ENCODE measurements around the gene APPL2. TPM values are rescaled to one million over a fixed set of nuclear protein-coding genes. Genes with fewer than 3 reads are reported as not detected.

Gene APPL2
- total and polyA plus RNA-seq, 4 experiments from 2014 or later, result 8.8 to 61.0 (median 35.6) TPM

GRCh38 chr12:105275997-105276733 lies 40.2 kb upstream of the APPL2 start:
- no peak for DNase-seq
- Mint-ChIP-seq H3K27ac (peak overlapping the region in 1 of 7 donors; percentile 53), H3K9me3 (no peaks in the 10 kb centered on the region), H3K4me1 (peaks cover 0 to 2% (median 0%) of the 10 kb centered on the region in 4 donors), H3K27me3 (peaks cover 0 to 3% of the 10 kb centered on the region in 2 donors), H3K36me3 (no peaks in the 10 kb centered on the region), H3K4me3 (no peak overlapping the region)
- intact Hi-C loops (cut with micrococcal nuclease), result no loop called here
- no peak overlapping the region for H3K27ac ChIP-seq (ENCODE audit: low read depth, low read length)
- ChIA-PET POLR2A (ENCODE audit: partially characterized antibody) (no interaction called here), CTCF (ENCODE audit: partially characterized antibody) (interaction anchor here (0.7 kb wide), 1 partner anchor 102 kb away, joined by 3 read pairs; no protein-coding TSS in a partner anchor)
- no peaks in the 10 kb centered on the region for H3K4me1 ChIP-seq (ENCODE audit: insufficient read depth, low read length)
- no peak overlapping the region for H3K4me3 ChIP-seq (ENCODE audit: low read length in 2 of 2)
- H3K36me3 ChIP-seq (ENCODE audit: insufficient read depth, low read length), result no peaks in the 10 kb centered on the region
- no peaks in the 10 kb centered on the region for H3K9me3 ChIP-seq (ENCODE audit: control insufficient read depth in 1 of 2, low read length in 2 of 2)
- H3K27me3 ChIP-seq (ENCODE audit: insufficient read depth, low read length), result no peaks in the 10 kb centered on the region

GRCh38 chr12:105274571-105274970 lies 38.6 kb upstream of the APPL2 start:
- Histone ChIP-seq H3K4me1 (ENCODE audit: insufficient read depth, low read length) (no peaks in the 10 kb centered on the region), H3K36me3 (ENCODE audit: insufficient read depth, low read length) (no peaks in the 10 kb centered on the region), H3K4me3 (ENCODE audit: low read length in 2 of 2) (no peak overlapping the region), H3K9me3 (ENCODE audit: control insufficient read depth in 1 of 2, low read length in 2 of 2) (no peaks in the 10 kb centered on the region), H3K27ac (ENCODE audit: low read depth, low read length) (no peak overlapping the region), H3K27me3 (ENCODE audit: insufficient read depth, low read length) (no peaks in the 10 kb centered on the region)
- intact Hi-C loops (cut with micrococcal nuclease), result no loop called here
- H3K27me3 Mint-ChIP-seq, result peaks cover 0 to 3% of the 10 kb centered on the region in 2 donors
- H3K9me3 Mint-ChIP-seq, result no peaks in the 10 kb centered on the region
- H3K27ac Mint-ChIP-seq, result no peak overlapping the region
- ChIA-PET CTCF (ENCODE audit: partially characterized antibody) (no interaction called here), POLR2A (ENCODE audit: partially characterized antibody) (no interaction called here)
- H3K36me3 Mint-ChIP-seq, result no peaks in the 10 kb centered on the region
- no peak for DNase-seq
- H3K4me3 Mint-ChIP-seq, result no peak overlapping the region
- peaks cover 0 to under 1% (median 0%) of the 10 kb centered on the region in 4 donors for H3K4me1 Mint-ChIP-seq

- no peaks in the 10 kb centered on the region for H3K27me3 ChIP-seq (ENCODE audit: insufficient read depth, low read length)
- no peaks in the 10 kb centered on the region for H3K4me1 ChIP-seq (ENCODE audit: insufficient read depth, low read length)
- Mint-ChIP-seq H3K4me1 (no peaks in the 10 kb centered on the region), H3K36me3 (no peaks in the 10 kb centered on the region), H3K27me3 (peaks cover 0 to 3% of the 10 kb centered on the region in 2 donors), H3K4me3 (no peak overlapping the region), H3K27ac (no peak overlapping the region), H3K9me3 (no peaks in the 10 kb centered on the region)
- H3K9me3 ChIP-seq (ENCODE audit: control insufficient read depth in 1 of 2, low read length in 2 of 2), result no peaks in the 10 kb centered on the region
- no peaks in the 10 kb centered on the region for H3K36me3 ChIP-seq (ENCODE audit: insufficient read depth, low read length)
- H3K27ac ChIP-seq (ENCODE audit: low read depth, low read length), result no peak overlapping the region
- ChIA-PET POLR2A (ENCODE audit: partially characterized antibody) (interaction anchor here (0.9 kb wide), 1 partner anchor 37 kb away, joined by 3 read pairs; no protein-coding TSS in a partner anchor), CTCF (ENCODE audit: partially characterized antibody) (interaction anchor here (0.7 to 1.3 kb wide), 3 partner anchors 105 to 110 kb away, joined by 3 to 4 read pairs (median 3); no protein-coding TSS in a partner anchor)
- no peak overlapping the region for H3K4me3 ChIP-seq (ENCODE audit: low read length in 2 of 2)
- DNase-seq, result no peak
- intact Hi-C loops (cut with micrococcal nuclease), result no loop called here
Measured at GRCh38 chr12:105273601-105274000, 37.6 kb upstream of the APPL2 start.

- H3K27me3 Mint-ChIP-seq, result peaks cover 0 to 3% of the 10 kb centered on the region in 2 donors
- H3K4me3 ChIP-seq (ENCODE audit: low read length in 2 of 2), result no peak overlapping the region
- CTCF ChIA-PET (ENCODE audit: partially characterized antibody), result interaction anchor here (0.8 to 1.3 kb wide), 3 partner anchors 106 to 112 kb away, joined by 3 to 4 read pairs (median 3); no protein-coding TSS in a partner anchor
- H3K27ac ChIP-seq (ENCODE audit: low read depth, low read length), result no peak overlapping the region
- H3K4me1 Mint-ChIP-seq, result no peaks in the 10 kb centered on the region
- no peaks in the 10 kb centered on the region for H3K36me3 ChIP-seq (ENCODE audit: insufficient read depth, low read length)
- H3K36me3 Mint-ChIP-seq, result no peaks in the 10 kb centered on the region
- H3K9me3 ChIP-seq (ENCODE audit: control insufficient read depth in 1 of 2, low read length in 2 of 2), result no peaks in the 10 kb centered on the region
- intact Hi-C loops (cut with micrococcal nuclease), result no loop called here
- no peak overlapping the region for H3K27ac Mint-ChIP-seq
- H3K9me3 Mint-ChIP-seq, result no peaks in the 10 kb centered on the region
- no peak overlapping the region for H3K4me3 Mint-ChIP-seq
- H3K27me3 ChIP-seq (ENCODE audit: insufficient read depth, low read length), result no peaks in the 10 kb centered on the region
- POLR2A ChIA-PET (ENCODE audit: partially characterized antibody), result interaction anchor here (0.9 kb wide), 1 partner anchor 36 kb away, joined by 3 read pairs; no protein-coding TSS in a partner anchor
- no peak for DNase-seq
- no peaks in the 10 kb centered on the region for H3K4me1 ChIP-seq (ENCODE audit: insufficient read depth, low read length)
Measured at GRCh38 chr12:105272814-105273416, 36.9 kb upstream of the APPL2 start.

GRCh38 chr12:105272152-105272551 lies 36.2 kb upstream of the APPL2 start:
- Histone ChIP-seq H3K36me3 (ENCODE audit: insufficient read depth, low read length) (no peaks in the 10 kb centered on the region), H3K9me3 (ENCODE audit: control insufficient read depth in 1 of 2, low read length in 2 of 2) (no peaks in the 10 kb centered on the region), H3K4me3 (ENCODE audit: low read length in 2 of 2) (no peak overlapping the region), H3K27ac (ENCODE audit: low read depth, low read length) (no peak overlapping the region), H3K27me3 (ENCODE audit: insufficient read depth, low read length) (no peaks in the 10 kb centered on the region), H3K4me1 (ENCODE audit: insufficient read depth, low read length) (no peaks in the 10 kb centered on the region)
- POLR2A ChIA-PET (ENCODE audit: partially characterized antibody), result no interaction called here
- Mint-ChIP-seq H3K4me3 (no peak overlapping the region), H3K27me3 (peaks cover 0 to 3% of the 10 kb centered on the region in 2 donors), H3K27ac (no peak overlapping the region), H3K4me1 (no peaks in the 10 kb centered on the region), H3K9me3 (no peaks in the 10 kb centered on the region), H3K36me3 (no peaks in the 10 kb centered on the region)
- CTCF ChIA-PET (ENCODE audit: partially characterized antibody), result interaction anchor here (1.1 to 1.3 kb wide), 2 partner anchors 107 to 112 kb away, joined by 3 to 4 read pairs; no protein-coding TSS in a partner anchor
- DNase-seq, result no peak
- intact Hi-C loops (cut with micrococcal nuclease), result no loop called here

- intact Hi-C loops (cut with micrococcal nuclease), result no loop called here
- POLR2A ChIA-PET (ENCODE audit: partially characterized antibody), result no interaction called here
Measured at GRCh38 chr12:105271364-105271763, 35.4 kb upstream of the APPL2 start.

GRCh38 chr12:105270671-105271255 lies 34.8 kb upstream of the APPL2 start:
- DNase-seq, result no peak
- H3K4me1 Mint-ChIP-seq, result no peaks in the 10 kb centered on the region
- Histone ChIP-seq H3K36me3 (ENCODE audit: insufficient read depth, low read length) (no peaks in the 10 kb centered on the region), H3K4me3 (ENCODE audit: low read length in 2 of 2) (no peak overlapping the region), H3K4me1 (ENCODE audit: insufficient read depth, low read length) (no peaks in the 10 kb centered on the region), H3K27me3 (ENCODE audit: insufficient read depth, low read length) (no peaks in the 10 kb centered on the region), H3K27ac (ENCODE audit: low read depth, low read length) (no peak overlapping the region), H3K9me3 (ENCODE audit: control insufficient read depth in 1 of 2, low read length in 2 of 2) (no peaks in the 10 kb centered on the region)
- H3K36me3 Mint-ChIP-seq, result no peaks in the 10 kb centered on the region
- H3K9me3 Mint-ChIP-seq, result no peaks in the 10 kb centered on the region
- ChIA-PET POLR2A (ENCODE audit: partially characterized antibody) (no interaction called here), CTCF (ENCODE audit: partially characterized antibody) (interaction anchor here (1.7 kb wide), 1 partner anchor 10 kb away, joined by 3 read pairs; no protein-coding TSS in a partner anchor)
- H3K4me3 Mint-ChIP-seq, result no peak overlapping the region
- intact Hi-C loops (cut with micrococcal nuclease), result no loop called here
- no peak overlapping the region for H3K27ac Mint-ChIP-seq
- peaks cover 0 to 5% of the 10 kb centered on the region in 2 donors for H3K27me3 Mint-ChIP-seq

More at GRCh38 chr12:105271364-105271763, 35.4 kb upstream of the APPL2 start:
- H3K4me3 Mint-ChIP-seq, result no peak overlapping the region
- H3K27me3 ChIP-seq (ENCODE audit: insufficient read depth, low read length), result no peaks in the 10 kb centered on the region
- CTCF ChIA-PET (ENCODE audit: partially characterized antibody), result no interaction called here
- no peak overlapping the region for H3K4me3 ChIP-seq (ENCODE audit: low read length in 2 of 2)
- H3K27ac Mint-ChIP-seq, result peak overlapping the region in 1 of 7 donors; percentile 2
- H3K4me1 ChIP-seq (ENCODE audit: insufficient read depth, low read length), result no peaks in the 10 kb centered on the region
- no peaks in the 10 kb centered on the region for H3K36me3 ChIP-seq (ENCODE audit: insufficient read depth, low read length)
- H3K9me3 ChIP-seq (ENCODE audit: control insufficient read depth in 1 of 2, low read length in 2 of 2), result no peaks in the 10 kb centered on the region
- H3K27me3 Mint-ChIP-seq, result peaks cover 0 to 5% of the 10 kb centered on the region in 2 donors
- no peaks in the 10 kb centered on the region for H3K36me3 Mint-ChIP-seq
- no peaks in the 10 kb centered on the region for H3K4me1 Mint-ChIP-seq
- H3K27ac ChIP-seq (ENCODE audit: low read depth, low read length), result no peak overlapping the region
- DNase-seq, result no peak
- H3K9me3 Mint-ChIP-seq, result no peaks in the 10 kb centered on the region
